K562 (cell line): ENCODE results near the gene GPD2. TPM values are rescaled to one million over a fixed set of nuclear protein-coding genes. Genes with fewer than 3 reads are reported as not detected.

ENCODE experiments used
- ATF4 ChIP-seq: fragments of 450-650 bp; formaldehyde crosslinking; IDR thresholded peaks from 2 replicates; pipeline ENCODE4 v1.4.0; 2022; ENCODE audit warnings: mild to moderate bottlenecking, moderate library complexity
- BACH1 ChIP-seq: fragments of 200-800 bp; sonication (Bioruptor generic); IDR thresholded peaks from 2 replicates; pipeline ENCODE4 v1.6.1; 2016; ENCODE audit warnings: missing genetic modification characterization, missing compliant biosample characterization
- EGR1 ChIP-seq: fragments of 450-650 bp; conservative IDR thresholded peaks from 2 replicates; pipeline ENCODE4 v1.6.1; 2017; ENCODE audit warnings: mild to moderate bottlenecking
- ELF1 ChIP-seq: fragments of 200-800 bp; sonication (Bioruptor generic); IDR thresholded peaks from 2 replicates; pipeline ENCODE4 v1.6.1; 2016; ENCODE audit warnings: missing genetic modification characterization, missing compliant biosample characterization
- JUND ChIP-seq, 2 experiments: IDR thresholded peaks; 2 replicates in 1 of 2; 3 replicates in 1 of 2; pipeline ENCODE4 v1.6.1; 2011; ENCODE audit warnings: borderline replicate concordance in 2 of 2, low read depth in 2 of 2, low read length in 2 of 2, improper control_type of control experiment in 1 of 2, missing biosample characterization in 1 of 2, missing genetic modification characterization in 1 of 2, missing genetic modification reagents in 1 of 2
- KDM4B ChIP-seq, 2 experiments: fragments of 450-650 bp in 1 of 2; sonication (generic) in 1 of 2; IDR thresholded peaks; 2 replicates each; pipeline ENCODE4 v1.6.1; 2016 to 2017; ENCODE audit warnings: borderline replicate concordance in 2 of 2, antibody characterized with exemption in 1 of 2, low read depth in 1 of 2, mild to moderate bottlenecking in 1 of 2
- MAFG ChIP-seq: fragments of 450-650 bp; conservative IDR thresholded peaks from 2 replicates; pipeline ENCODE4 v1.6.1; 2016; ENCODE audit warnings: missing genetic modification characterization, missing compliant biosample characterization
- MYBL2 ChIP-seq, 2 experiments: fragments of 450-650 bp in 1 of 2; sonication (generic) in 1 of 2; formaldehyde crosslinking in 1 of 2; IDR thresholded peaks; 2 replicates each; pipeline versions ENCODE4 v1.6.1 to v1.8.1; 2017 to 2022; ENCODE audit warnings: borderline replicate concordance in 1 of 2, inconsistent platforms in 1 of 2, low read depth in 1 of 2, mild to moderate bottlenecking in 1 of 2, missing genetic modification reagents in 1 of 2, moderate library complexity in 1 of 2
- NFE2L1 ChIP-seq: fragments of 450-650 bp; IDR thresholded peaks from 2 replicates; pipeline ENCODE4 v1.6.1; 2016; ENCODE audit warnings: missing genetic modification characterization, low read depth, mild to moderate bottlenecking, missing compliant biosample characterization, moderate library complexity, borderline replicate concordance
- NR3C1 ChIP-seq: sonication (generic); formaldehyde crosslinking; IDR thresholded peaks from 2 replicates; pipeline ENCODE4 v1.8.1; 2022; ENCODE audit warnings: missing genetic modification reagents
- POU5F1 ChIP-seq: fragments of 150-350 bp; IDR thresholded peaks from 2 replicates; pipeline ENCODE4 v1.6.1; 2014; ENCODE audit warnings: borderline replicate concordance, low read length, low read depth, mild to moderate bottlenecking; ENCODE audit not compliant: partially characterized antibody
- SRSF1 ChIP-seq: fragments of 200-400 bp; formaldehyde crosslinking; IDR thresholded peaks from 2 replicates; pipeline ENCODE4 v1.6.1; 2017; ENCODE audit warnings: mild to moderate bottlenecking, low read depth, low read length, moderate library complexity
- TCF7L2 ChIP-seq: fragments of 150-350 bp; IDR thresholded peaks from 2 replicates; pipeline ENCODE4 v1.6.1; 2016; ENCODE audit warnings: low read depth, mild to moderate bottlenecking, low read length, moderate library complexity
- ZNF274 ChIP-seq: IDR thresholded peaks from 2 replicates; pipeline ENCODE4 v1.6.1; 2011; ENCODE audit warnings: low read depth, mild to moderate bottlenecking, low read length, moderate library complexity, borderline replicate concordance
- ZNF384 ChIP-seq: IDR thresholded peaks from 2 replicates; pipeline ENCODE4 v1.6.1; 2012; ENCODE audit warnings: low read depth, low read length, improper control_type of control experiment
- ZNF436 ChIP-seq: fragments of 250-450, 450-650 bp; sonication (Bioruptor Pico); formaldehyde crosslinking; IDR thresholded peaks from 2 replicates; pipeline ENCODE4 v1.7.0; 2020; ENCODE audit warnings: mild to moderate bottlenecking
- ZNF512 ChIP-seq: IDR thresholded peaks from 2 replicates; pipeline ENCODE4 v1.6.1; 2016; ENCODE audit warnings: missing genetic modification characterization, missing compliant biosample characterization
- ZNF75A ChIP-seq: fragments of 450-650 bp; formaldehyde crosslinking; IDR thresholded peaks from 2 replicates; pipeline ENCODE4 v1.4.0; 2020; ENCODE audit warnings: mild to moderate bottlenecking
- ZNF830 ChIP-seq: fragments of 250-450 bp; sonication (Bioruptor Pico); IDR thresholded peaks from 2 replicates; pipeline ENCODE4 v1.5.0; 2021; ENCODE audit warnings: mild to moderate bottlenecking
- polyA plus RNA-seq, 8 experiments: library from polyadenylated mRNA; depleted of rRNA in 4 of 8; stranded (reverse) in 5 of 8; unstranded in 3 of 8; fragments of >200 nt; fragmentation: Nextera tagmentation in 2 of 8; fragmentation: Illumina TruSeq in 1 of 8; extraction: Ambion mirVana in 2 of 8; extraction: Trizol in 1 of 8; gene quantifications; 2 replicates each; pipeline versions ENCODE4 v1.2.1 to v1.2.3, GENCODE V29; 2011 to 2014; ENCODE audit warnings: inconsistent platforms in 1 of 8, missing spikeins in 1 of 8
- total RNA-seq, 7 experiments: library from RNA; depleted of rRNA in 6 of 7; stranded (reverse); fragments of >200 nt in 6 of 7; fragmentation: Illumina TruSeq in 2 of 7; extraction: Trizol in 2 of 7; gene quantifications; 2 replicates each; pipeline versions ENCODE4 v1.2.1 to v1.2.3, GENCODE V29; 2011 to 2021; ENCODE audit warnings: low replicate concordance in 1 of 7
- TF ChIP-seq, protein P1 (sequence below): sonication (generic); formaldehyde crosslinking; IDR thresholded peaks from 2 replicates; pipeline ENCODE4 v1.8.0; 2022; ENCODE audit warnings: missing genetic modification reagents, mild to moderate bottlenecking, borderline replicate concordance
- TF ChIP-seq, protein P2 (sequence below): sonication (generic); formaldehyde crosslinking; IDR thresholded peaks from 2 replicates; pipeline ENCODE4 v1.8.0; 2022; ENCODE audit warnings: mild to moderate bottlenecking, missing genetic modification reagents

GPD2 gene
- total and polyA plus RNA-seq, 9 of the 15 experiments (the other 6 are each of a cell fraction or from before 2014, with no cell fraction given): 5.2 to 39.2 (median 19.0) TPM

DNA sequence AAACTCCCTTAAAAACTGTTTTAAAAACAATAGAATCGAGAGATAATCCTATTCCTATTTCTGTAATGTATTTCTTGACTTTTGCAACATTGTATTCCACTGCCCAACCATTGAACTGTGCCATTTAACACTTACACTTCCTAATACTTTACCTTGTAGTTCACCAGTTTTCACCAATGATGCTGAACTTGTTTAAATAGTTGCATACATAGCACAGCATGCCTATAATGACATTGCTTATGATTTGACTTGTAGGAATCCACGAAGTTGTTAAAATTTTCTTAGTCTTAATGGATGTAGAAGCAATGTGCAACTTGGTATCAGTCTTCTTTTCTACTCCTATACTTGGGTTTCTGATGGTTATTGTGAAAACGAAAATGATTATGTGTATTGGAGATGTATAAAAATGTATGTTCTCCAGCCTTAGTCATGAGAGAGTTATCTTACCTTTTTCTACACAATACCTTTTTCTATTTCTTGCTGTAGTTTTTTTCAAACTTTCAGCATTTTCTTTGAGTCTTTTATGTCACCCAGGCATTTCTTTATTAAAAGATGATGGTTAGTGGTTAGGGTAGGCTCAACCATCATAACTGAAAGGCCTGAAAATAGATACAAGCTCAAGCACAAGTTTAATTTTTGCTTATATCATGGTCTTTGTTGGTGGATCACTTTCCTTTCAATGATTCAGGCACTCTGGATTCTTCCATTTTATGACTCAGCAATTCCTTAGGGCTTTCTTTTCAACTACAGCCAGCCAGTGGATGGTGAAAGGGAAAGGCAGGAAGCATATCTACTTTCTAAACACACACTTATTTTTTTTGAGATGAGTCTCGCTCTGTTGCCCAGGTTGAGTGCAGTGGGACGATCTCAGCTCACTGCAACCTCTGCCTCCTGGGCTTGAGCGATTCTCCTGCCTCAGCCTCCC, 9.4 kb downstream of the GPD2 start (continued):
- no peak for TF ChIP-seq KDM4B (IDR thresholded peaks at IDR 0.05; ENCODE audit: borderline replicate concordance in 2 of 2, low read depth in 1 of 2)
- TF ChIP-seq, protein P1, sequence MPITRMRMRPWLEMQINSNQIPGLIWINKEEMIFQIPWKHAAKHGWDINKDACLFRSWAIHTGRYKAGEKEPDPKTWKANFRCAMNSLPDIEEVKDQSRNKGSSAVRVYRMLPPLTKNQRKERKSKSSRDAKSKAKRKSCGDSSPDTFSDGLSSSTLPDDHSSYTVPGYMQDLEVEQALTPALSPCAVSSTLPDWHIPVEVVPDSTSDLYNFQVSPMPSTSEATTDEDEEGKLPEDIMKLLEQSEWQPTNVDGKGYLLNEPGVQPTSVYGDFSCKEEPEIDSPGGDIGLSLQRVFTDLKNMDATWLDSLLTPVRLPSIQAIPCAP: no peak
- no peak for TF ChIP-seq ZNF274
- no peak for TF ChIP-seq ZNF830 (CRISPR knock-in tag)
- peak; percentile 98 for TF ChIP-seq BACH1 (tag)
- no peak for TF ChIP-seq ZNF512 (tag)
- TF ChIP-seq ATF4 (CRISPR knock-in tag): no peak
- TF ChIP-seq ELF1 (tag): 0 out of 2 replicates have a peak, but pooled peaks have one; percentile 6
- no peak for TF ChIP-seq NR3C1
- TF ChIP-seq ZNF75A: no peak
- no peak for TF ChIP-seq POU5F1
- TF ChIP-seq, protein P2, sequence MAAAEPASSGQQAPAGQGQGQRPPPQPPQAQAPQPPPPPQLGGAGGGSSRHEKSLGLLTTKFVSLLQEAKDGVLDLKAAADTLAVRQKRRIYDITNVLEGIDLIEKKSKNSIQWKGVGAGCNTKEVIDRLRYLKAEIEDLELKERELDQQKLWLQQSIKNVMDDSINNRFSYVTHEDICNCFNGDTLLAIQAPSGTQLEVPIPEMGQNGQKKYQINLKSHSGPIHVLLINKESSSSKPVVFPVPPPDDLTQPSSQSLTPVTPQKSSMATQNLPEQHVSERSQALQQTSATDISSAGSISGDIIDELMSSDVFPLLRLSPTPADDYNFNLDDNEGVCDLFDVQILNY (CRISPR knock-in tag): no peak
- TF ChIP-seq ZNF436 (CRISPR knock-in tag): no peak
- TF ChIP-seq EGR1: no peak
- TF ChIP-seq MYBL2 (IDR thresholded peaks at IDR 0.05; ENCODE audit: low read depth): no peak
- TF ChIP-seq MYBL2 (CRISPR knock-in tag; IDR thresholded peaks at IDR 0.05; ENCODE audit: borderline replicate concordance): no peak
- TF ChIP-seq SRSF1: no peak
- TF ChIP-seq TCF7L2: no peak
- TF ChIP-seq NFE2L1 (tag): peak; percentile 95
- peak; percentile 99 for TF ChIP-seq MAFG (tag)
- no peak for TF ChIP-seq ZNF384
- TF ChIP-seq JUND (IDR thresholded peaks at IDR 0.05; ENCODE audit: borderline replicate concordance, low read depth, low read length): peak; percentile 14; the same call in 1 of the 2 replicates
- no peak; the same call in 2 of the 3 replicates for TF ChIP-seq JUND (tag; IDR thresholded peaks at IDR 0.05; ENCODE audit: borderline replicate concordance, low read depth, low read length)
